ENCODE results near the gene FPGS.

The FPGS gene

DNA sequence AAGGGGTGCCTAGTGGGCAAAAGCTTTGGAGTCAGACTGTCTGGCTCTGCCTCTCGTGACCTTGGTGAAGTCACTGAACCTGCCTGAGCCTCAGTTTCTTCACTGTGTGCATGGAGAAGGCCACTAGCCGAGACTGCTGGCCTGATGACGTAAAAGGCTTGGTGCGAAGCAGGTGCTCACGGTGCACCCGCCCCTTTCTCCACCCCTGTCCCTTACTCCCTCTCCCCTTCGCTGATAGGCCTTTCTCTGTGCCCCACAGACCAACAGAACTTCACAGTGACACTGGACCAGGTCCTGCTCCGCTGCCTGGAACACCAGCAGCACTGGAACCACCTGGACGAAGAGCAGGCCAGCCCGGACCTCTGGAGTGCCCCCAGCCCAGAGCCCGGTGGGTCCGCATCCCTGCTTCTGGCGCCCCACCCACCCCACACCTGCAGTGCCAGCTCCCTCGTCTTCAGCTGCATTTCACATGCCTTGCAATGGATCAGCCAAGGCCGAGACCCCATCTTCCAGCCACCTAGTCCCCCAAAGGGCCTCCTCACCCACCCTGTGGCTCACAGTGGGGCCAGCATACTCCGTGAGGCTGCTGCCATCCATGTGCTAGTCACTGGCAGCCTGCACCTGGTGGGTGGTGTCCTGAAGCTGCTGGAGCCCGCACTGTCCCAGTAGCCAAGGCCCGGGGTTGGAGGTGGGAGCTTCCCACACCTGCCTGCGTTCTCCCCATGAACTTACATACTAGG is 10.4 kb downstream of the FPGS start:
- no peak for DNase-seq (ENCODE audit: low read depth)
- TF ChIP-seq, protein P1, sequence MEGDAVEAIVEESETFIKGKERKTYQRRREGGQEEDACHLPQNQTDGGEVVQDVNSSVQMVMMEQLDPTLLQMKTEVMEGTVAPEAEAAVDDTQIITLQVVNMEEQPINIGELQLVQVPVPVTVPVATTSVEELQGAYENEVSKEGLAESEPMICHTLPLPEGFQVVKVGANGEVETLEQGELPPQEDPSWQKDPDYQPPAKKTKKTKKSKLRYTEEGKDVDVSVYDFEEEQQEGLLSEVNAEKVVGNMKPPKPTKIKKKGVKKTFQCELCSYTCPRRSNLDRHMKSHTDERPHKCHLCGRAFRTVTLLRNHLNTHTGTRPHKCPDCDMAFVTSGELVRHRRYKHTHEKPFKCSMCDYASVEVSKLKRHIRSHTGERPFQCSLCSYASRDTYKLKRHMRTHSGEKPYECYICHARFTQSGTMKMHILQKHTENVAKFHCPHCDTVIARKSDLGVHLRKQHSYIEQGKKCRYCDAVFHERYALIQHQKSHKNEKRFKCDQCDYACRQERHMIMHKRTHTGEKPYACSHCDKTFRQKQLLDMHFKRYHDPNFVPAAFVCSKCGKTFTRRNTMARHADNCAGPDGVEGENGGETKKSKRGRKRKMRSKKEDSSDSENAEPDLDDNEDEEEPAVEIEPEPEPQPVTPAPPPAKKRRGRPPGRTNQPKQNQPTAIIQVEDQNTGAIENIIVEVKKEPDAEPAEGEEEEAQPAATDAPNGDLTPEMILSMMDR (IDR thresholded peaks at IDR 0.05; ENCODE audit: control insufficient read depth, insufficient read depth, low read depth, low read length, missing control alignments), result no peak
- H3K4me3 ChIP-seq (ENCODE audit: control insufficient read depth, low read depth, low read length), result no peak overlapping the region

DNA sequence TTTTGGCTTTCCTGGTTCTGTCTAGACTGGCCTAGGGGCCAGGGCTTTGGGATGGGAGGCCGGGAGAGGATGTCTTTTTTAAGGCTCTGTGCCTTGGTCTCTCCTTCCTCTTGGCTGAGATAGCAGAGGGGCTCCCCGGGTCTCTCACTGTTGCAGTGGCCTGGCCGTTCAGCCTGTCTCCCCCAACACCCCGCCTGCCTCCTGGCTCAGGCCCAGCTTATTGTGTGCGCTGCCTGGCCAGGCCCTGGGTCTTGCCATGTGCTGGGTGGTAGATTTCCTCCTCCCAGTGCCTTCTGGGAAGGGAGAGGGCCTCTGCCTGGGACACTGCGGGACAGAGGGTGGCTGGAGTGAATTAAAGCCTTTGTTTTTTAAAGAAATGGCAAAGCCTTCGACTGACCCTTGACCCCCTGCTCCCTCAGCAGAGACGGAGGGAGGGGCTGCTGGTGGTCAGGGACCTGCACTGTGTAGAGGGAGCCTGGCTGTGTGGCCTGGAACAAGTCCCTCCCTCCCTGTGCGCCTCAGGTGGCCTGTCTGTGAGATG is 11.1 kb downstream of the FPGS start:
- H3K4me3 ChIP-seq (ENCODE audit: control insufficient read depth, low read depth, low read length), result no peak overlapping the region
- DNase-seq (ENCODE audit: low read depth), result no peak
- TF ChIP-seq, protein P1 (IDR thresholded peaks at IDR 0.05; ENCODE audit: control insufficient read depth, insufficient read depth, low read depth, low read length, missing control alignments), result no peak

DNA sequence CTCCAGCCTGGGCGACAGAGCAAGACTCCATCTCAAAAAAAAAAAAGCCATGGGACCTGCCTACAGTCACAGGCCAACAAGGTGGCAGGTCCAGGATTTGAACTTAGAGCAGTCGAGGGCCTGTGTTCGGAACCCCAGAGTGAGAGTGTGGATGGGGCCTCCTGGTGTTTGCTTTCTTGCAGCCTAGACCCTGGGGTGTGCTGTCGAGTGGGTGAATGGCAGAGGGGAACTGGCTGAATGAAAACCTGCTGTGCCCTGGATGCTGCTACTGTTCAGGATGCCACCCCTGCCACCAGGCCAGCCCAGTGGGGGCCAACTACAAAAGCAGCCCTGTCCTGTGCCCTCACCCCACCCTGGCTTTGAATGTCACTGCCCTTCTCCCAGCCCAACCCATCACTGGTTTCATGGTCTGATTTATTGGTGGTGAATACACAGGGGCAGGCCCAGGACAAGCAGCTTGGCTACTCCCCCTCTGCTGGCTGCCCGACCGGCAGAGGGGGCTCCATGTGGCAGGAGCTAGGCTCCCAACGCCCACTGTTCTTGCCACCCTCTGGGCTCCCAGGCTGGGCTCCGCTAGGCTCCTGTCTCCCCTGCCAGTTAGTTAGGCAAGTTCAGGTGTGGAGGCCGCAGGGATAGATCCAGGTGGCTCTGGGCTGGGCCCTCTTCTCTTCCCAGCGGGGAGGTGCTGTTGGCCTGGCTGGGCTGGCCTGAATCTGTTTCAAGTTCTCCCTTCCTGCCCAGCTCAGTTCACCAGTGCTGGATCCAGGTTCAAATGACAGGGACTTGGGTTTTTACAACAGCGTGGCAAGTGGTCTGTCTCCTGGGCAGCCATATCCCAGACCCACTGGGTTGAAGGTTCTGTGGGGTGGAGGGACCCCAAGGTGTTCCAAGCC is 12.2 kb downstream of the FPGS start:
- DNase-seq (ENCODE audit: low read depth), result no peak
- TF ChIP-seq, protein P1 (IDR thresholded peaks at IDR 0.05; ENCODE audit: control insufficient read depth, insufficient read depth, low read depth, low read length, missing control alignments), result no peak
- no peak overlapping the region for H3K4me3 ChIP-seq (ENCODE audit: control insufficient read depth, low read depth, low read length)

DNA sequence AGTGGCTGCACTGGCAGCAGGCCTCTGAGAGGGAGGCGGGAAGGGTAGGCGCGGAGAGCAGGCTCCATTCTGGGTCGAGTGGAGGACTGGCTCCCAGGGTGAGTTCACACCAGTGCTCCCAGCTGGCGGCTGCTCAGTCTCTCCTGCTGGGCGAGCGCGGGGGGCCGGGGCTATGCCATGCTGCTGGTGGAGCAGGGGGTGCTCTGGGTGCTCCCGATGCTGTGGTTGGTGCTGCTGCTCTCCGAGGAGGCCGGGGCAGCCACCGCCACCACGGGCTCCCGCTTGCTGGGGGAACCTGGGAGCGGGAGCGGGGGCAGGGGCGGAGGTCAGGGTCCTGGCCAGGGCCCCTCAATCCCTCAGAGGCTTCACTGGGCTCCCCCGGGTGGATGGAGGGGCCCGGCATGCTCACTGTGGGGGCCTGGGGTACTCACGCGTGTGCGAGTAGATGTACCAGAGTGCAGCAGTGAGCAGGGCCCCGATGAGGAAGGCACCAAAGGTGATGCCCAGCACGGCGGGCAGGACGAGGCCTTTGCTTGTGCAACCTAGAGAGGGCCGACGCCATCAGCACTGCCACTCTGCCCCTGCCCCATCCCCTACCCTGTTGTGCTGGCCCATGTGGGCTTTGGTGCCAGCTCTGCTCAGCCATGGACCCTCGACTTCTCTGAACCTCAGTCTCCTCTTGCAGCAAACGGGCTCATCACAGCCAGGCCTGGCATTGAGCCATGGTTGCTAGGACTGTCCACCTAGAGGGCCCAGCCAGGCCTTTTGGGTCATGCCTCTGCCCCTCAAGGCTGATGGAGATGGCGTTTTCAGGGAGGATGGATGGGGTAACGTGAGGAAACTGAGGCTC is 13.1 kb downstream of the FPGS start:
- H3K4me3 ChIP-seq (ENCODE audit: control insufficient read depth, low read depth, low read length), result no peak overlapping the region
- TF ChIP-seq, protein P1 (IDR thresholded peaks at IDR 0.05; ENCODE audit: control insufficient read depth, insufficient read depth, low read depth, low read length, missing control alignments), result no peak
- DNase-seq (ENCODE audit: low read depth), result no peak

DNA sequence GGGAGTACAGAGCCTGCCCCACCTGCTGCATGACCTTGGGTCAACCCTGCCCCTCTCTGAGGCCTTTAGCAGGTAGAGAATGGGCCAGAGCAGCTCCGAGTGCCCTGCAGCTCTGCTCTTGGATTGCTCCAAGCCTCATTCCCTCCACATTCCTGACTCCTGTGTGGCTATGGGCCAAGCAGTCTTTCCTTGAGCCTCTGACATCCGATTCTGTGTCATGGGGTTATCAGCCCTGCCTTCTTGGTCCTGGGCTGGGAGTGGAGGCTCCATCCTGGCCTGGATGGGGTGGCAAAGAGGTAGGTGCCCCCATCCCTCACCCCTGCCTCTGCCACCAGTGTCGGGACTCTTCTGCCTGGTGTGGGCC is 13.7 kb downstream of the FPGS start:
- DNase-seq (ENCODE audit: low read depth), result no peak
- TF ChIP-seq, protein P1 (IDR thresholded peaks at IDR 0.05; ENCODE audit: control insufficient read depth, insufficient read depth, low read depth, low read length, missing control alignments), result no peak
- H3K4me3 ChIP-seq (ENCODE audit: control insufficient read depth, low read depth, low read length), result no peak overlapping the region

DNA sequence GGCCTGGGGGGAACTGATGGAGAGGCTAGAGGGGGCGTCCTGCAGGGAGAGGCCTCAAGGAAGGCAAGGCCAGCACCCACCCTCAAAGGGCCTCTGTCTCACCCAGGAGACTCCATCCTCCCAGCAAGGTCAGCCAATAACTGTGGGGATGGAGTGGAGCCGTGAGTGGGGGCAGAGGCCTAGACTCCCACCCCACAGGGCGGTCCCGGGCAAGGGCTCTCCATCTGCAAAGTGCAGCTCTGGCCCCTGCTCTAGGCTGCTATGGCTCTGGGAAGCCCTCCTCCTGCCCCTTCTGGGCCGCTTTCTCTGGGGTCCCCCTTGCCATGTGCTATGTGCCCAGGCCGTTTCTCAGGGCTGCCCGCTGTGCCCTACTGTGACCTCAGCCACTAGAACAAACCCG is 14.0 kb downstream of the FPGS start:
- no peak for DNase-seq (ENCODE audit: low read depth)
- TF ChIP-seq, protein P1 (IDR thresholded peaks at IDR 0.05; ENCODE audit: control insufficient read depth, insufficient read depth, low read depth, low read length, missing control alignments), result no peak
- no peak overlapping the region for H3K4me3 ChIP-seq (ENCODE audit: control insufficient read depth, low read depth, low read length)
